Lung (tissue), 12 donors: Measurements from ENCODE around the gene MIS18A. TPM values are rescaled to one million over a fixed set of nuclear protein-coding genes. Genes with fewer than 3 reads are reported as not detected.

ENCODE experiments used
- ATAC-seq: fragments of 200-7000 bp; cut with Tn5 transposase; one replicate; pipeline ENCODE4 v1.9.1; 2020; ENCODE audit warnings: moderate number of reproducible peaks; ENCODE audit not compliant: insufficient read depth, low FRiP score
- DNase-seq, 3 donors: peaks; one replicate each; pipeline ENCODE4 v3.0.0-alpha.2; 2013 to 2017
- H3K27ac ChIP-seq, 2 donors: one replicate each; pipeline ENCODE4 v1.5.1; 2013; ENCODE audit warnings: mild to moderate bottlenecking in 2 of 2, moderate library complexity in 2 of 2, control low read depth in 1 of 2, inconsistent platforms in 1 of 2, low read depth in 1 of 2, low read length in 1 of 2
- H3K27me3 ChIP-seq, 3 donors: one replicate each; pipeline ENCODE4 v1.5.1; 2013; ENCODE audit warnings: low read length in 2 of 3; ENCODE audit not compliant: control insufficient read depth in 3 of 3, insufficient read depth in 3 of 3
- H3K36me3 ChIP-seq, 4 donors: one replicate each; pipeline ENCODE4 v1.5.1; 2013; ENCODE audit warnings: low read length in 4 of 4, mild to moderate bottlenecking in 1 of 4, moderate library complexity in 1 of 4; ENCODE audit not compliant: control insufficient read depth in 4 of 4, insufficient read depth in 4 of 4
- H3K4me1 ChIP-seq, 5 donors: one replicate each; pipeline ENCODE4 v1.5.1; 2013; ENCODE audit warnings: low read length in 5 of 5, mild to moderate bottlenecking in 2 of 5, moderate library complexity in 1 of 5; ENCODE audit not compliant: control insufficient read depth in 5 of 5, insufficient read depth in 5 of 5
- H3K4me3 ChIP-seq: one replicate; pipeline ENCODE4 v1.5.1; 2013; ENCODE audit warnings: mild to moderate bottlenecking, control low read depth, moderate library complexity
- H3K9ac ChIP-seq, 2 donors: one replicate each; pipeline ENCODE4 v1.5.1; 2013; ENCODE audit warnings: low read length in 2 of 2, control low read depth in 1 of 2; ENCODE audit not compliant: insufficient read depth in 1 of 2
- H3K9me3 ChIP-seq, 4 donors: one replicate each; pipeline ENCODE4 v1.5.1; 2013; ENCODE audit warnings: low read length in 3 of 4, mild to moderate bottlenecking in 1 of 4, moderate library complexity in 1 of 4; ENCODE audit not compliant: control insufficient read depth in 4 of 4, insufficient read depth in 3 of 4
- CTCF ChIP-seq: IDR thresholded peaks from 2 replicates; pipeline ENCODE4 v1.5.1; 2012; ENCODE audit warnings: mild to moderate bottlenecking; ENCODE audit errors: control extremely low read depth, extremely low read depth
- WGBS, 2 donors: extraction: QIAGEN DNeasy Blood & Tissue Kit; methylation state at CpG; one replicate each; pipeline ENCODE4 v1.1.7; 2013; 5-methylcytosine and 5-hydroxymethylcytosine counted together
- polyA plus RNA-seq, 2 donors: library from polyadenylated mRNA; stranded (reverse); fragments of 200-250 nt; gene quantifications; one replicate each; pipeline ENCODE4 v1.2.1, GENCODE V29; 2013
- total RNA-seq, 2 donors: library from RNA; depleted of rRNA in 1 of 2; stranded (reverse); fragments of >200 nt in 1 of 2; gene quantifications; one replicate each; pipeline ENCODE4 v1.2.1, GENCODE V29; 2014 to 2021
- donor health status: control.
- donor health status: control.
- donor health status: Bipolar disorder and iron deficiency.
- donor health status: healthy.
- donor health status: DM: yes; HTN: yes; CAD: no.

MIS18A gene
- total and polyA plus RNA-seq, 4 donors: 5.0 to 8.5 (median 6.1) TPM

GRCh38 chr21:32238063-32238462 is 40.8 kb downstream of the MIS18A start:
- ATAC-seq (no peak), DNase-seq (no peak)
- Histone ChIP-seq H3K4me1 (peaks cover 0 to 14% (median 3%) of the 10 kb centered on the region in 5 donors), H3K9ac (no peak overlapping the region), H3K4me3 (no peak overlapping the region), H3K36me3 (no peaks in the 10 kb centered on the region), H3K9me3 (peaks cover 0 to 4% (median 0%) of the 10 kb centered on the region in 4 donors), H3K27me3 (no peaks in the 10 kb centered on the region), H3K27ac (no peak overlapping the region)
- TF ChIP-seq CTCF: no peak
- WGBS, 2 donors: 93 to 97% methylated on average over 1 of the region's 1 CpG

GRCh38 chr21:32237021-32237420 is 41.8 kb downstream of the MIS18A start:
- WGBS, 2 donors: 89 to 97% methylated on average over 3 of the region's 3 CpGs

GRCh38 chr21:32233722-32234301 is 45.0 kb downstream of the MIS18A start:
- WGBS, 2 donors: 91% methylated on average over 4 of the region's 4 CpGs
- no peak overlapping the region for H3K9ac ChIP-seq
- no peak for TF ChIP-seq CTCF
- H3K4me1 ChIP-seq: no peaks in the 10 kb centered on the region
- H3K27me3 ChIP-seq: no peaks in the 10 kb centered on the region
- H3K9me3 ChIP-seq: no peaks in the 10 kb centered on the region
- DNase-seq: no peak
- no peaks in the 10 kb centered on the region for H3K36me3 ChIP-seq
- H3K27ac ChIP-seq: no peak overlapping the region
- no peak overlapping the region for H3K4me3 ChIP-seq
- ATAC-seq: no peak

More at GRCh38 chr21:32237021-32237420, 41.8 kb downstream of the MIS18A start:
- DNase-seq: no peak
- H3K4me1 ChIP-seq: peaks cover 0 to 14% (median 3%) of the 10 kb centered on the region in 5 donors
- no peaks in the 10 kb centered on the region for H3K36me3 ChIP-seq
- no peaks in the 10 kb centered on the region for H3K27me3 ChIP-seq
- peaks cover 0 to 4% (median 0%) of the 10 kb centered on the region in 4 donors for H3K9me3 ChIP-seq
- no peak for TF ChIP-seq CTCF
- H3K27ac ChIP-seq: no peak overlapping the region
- no peak overlapping the region for H3K4me3 ChIP-seq
- no peak overlapping the region for H3K9ac ChIP-seq
- no peak for ATAC-seq

- Histone ChIP-seq H3K27me3 (no peaks in the 10 kb centered on the region), H3K4me3 (no peak overlapping the region), H3K9ac (no peak overlapping the region), H3K36me3 (no peaks in the 10 kb centered on the region), H3K9me3 (no peaks in the 10 kb centered on the region), H3K27ac (no peak overlapping the region), H3K4me1 (no peaks in the 10 kb centered on the region)
- no peak for TF ChIP-seq CTCF
- ATAC-seq (no peak), DNase-seq (no peak)
- 81 to 93% methylated on average over 4 of the region's 4 CpGs for WGBS, 2 donors
Observed at GRCh38 chr21:32233055-32233546, 45.7 kb downstream of the MIS18A start.
